HG03342 (cell line): Measurements from ENCODE around the gene CENPL.
A peak's percentile ranks its signal among the peaks of the same experiment; 100 is the strongest.
"Not testable (repeated sequence)": the region's sequence is repeated elsewhere in the genome, so short reads cannot be mapped to it uniquely, and the experiment has no call there.

Experiments
- ATAC-seq: cut with Tn5 transposase; IDR thresholded peaks from one replicate; pipeline ENCODE4 v1.9.1; 2021; ENCODE audit warnings: mild to moderate bottlenecking, moderate library complexity; ENCODE audit not compliant: unreplicated experiment

Gene CENPL

GRCh38 chr1:173859547-173859946 is 34.9 kb upstream of the CENPL start:
- ATAC-seq: not testable (repeated sequence)

DNA sequence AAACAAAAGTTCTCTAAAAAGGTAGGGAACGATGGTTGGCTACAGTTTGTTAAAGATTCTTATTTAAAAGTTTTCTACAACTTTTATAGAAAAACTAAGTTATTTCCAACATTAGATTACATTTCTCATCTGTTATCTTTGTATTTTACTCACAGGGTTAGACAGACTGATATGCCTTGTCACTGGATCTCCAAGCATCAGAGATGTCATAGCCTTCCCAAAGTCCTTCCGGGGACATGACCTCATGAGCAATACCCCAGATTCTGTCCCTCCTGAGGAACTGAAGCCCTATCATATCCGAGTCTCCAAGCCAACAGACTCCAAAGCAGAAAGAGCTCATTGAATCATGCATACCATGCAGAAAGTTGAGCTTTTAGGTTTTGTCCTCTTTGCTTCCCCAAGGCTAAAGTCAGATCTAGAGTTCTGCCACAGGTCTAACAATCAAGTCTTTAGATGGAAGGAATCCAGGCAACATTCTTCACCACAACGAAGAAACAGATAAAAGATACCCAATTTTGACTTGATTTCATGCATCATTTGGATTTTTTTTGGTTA is 32.8 kb upstream of the CENPL start:
- ATAC-seq: no peak

- ATAC-seq: no peak
Measured at GRCh38 chr1:173856903-173857302, 32.2 kb upstream of the CENPL start.

DNA sequence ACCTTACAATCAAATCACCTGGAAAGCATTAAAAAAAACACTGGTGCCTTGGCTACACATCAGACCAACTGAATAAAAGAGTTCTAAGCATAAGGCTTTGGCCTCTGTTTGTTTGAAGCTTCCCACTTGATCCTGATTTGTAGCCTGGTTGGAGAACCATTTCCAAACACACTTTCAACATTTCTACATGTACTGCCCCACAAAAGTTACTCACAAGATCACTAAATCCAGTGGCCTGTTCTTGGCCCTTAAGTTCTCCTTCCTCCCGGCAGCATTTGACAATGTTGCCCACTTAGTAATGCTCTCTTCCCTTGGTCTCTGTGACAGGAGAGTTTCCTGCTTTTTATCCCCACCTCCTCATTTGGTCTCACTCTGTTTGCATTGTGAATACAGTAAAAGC is 31.3 kb upstream of the CENPL start:
- no peak for ATAC-seq

DNA sequence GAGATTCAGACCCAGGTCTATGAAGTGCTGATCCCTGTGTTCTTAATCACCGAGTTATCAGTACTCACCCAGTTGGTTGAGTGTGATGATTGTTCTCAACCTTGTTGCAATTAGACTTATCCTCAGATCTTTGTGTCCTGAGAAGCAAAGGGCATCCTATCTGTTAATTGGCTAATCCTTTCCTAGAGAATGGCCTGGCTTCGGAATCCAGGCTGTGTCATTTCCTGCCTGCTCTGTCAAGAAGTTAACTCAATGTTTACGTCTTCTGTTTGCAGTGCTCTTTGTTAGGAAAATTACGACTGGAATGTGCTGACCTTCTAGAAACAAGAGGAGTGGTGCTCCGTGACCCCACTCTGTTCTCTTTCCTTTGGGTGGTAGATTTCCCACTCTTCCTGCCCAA is 28.4 kb upstream of the CENPL start:
- no peak for ATAC-seq

GRCh38 chr1:173852105-173852504 is 27.4 kb upstream of the CENPL start:
- no peak for ATAC-seq

DNA sequence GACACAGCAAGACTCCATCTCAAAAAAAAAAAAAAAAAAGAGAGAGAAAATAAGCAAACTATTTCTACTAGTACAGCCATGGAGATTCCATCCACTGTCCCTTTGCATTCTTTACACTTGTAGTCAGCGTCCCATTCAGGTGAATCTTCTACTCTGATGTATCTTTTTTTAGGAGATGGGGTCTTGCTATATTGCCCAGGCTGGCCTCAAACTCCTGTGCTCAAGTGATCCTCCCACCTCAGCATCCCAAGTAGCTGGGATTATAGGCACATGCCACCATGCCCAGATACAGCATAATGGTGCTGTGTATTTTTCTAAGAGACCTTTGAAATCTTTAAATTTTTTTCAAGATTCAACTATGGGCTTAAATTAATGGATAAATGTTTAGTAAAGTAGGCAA is 8.1 kb upstream of the CENPL start:
- ATAC-seq: no peak

DNA sequence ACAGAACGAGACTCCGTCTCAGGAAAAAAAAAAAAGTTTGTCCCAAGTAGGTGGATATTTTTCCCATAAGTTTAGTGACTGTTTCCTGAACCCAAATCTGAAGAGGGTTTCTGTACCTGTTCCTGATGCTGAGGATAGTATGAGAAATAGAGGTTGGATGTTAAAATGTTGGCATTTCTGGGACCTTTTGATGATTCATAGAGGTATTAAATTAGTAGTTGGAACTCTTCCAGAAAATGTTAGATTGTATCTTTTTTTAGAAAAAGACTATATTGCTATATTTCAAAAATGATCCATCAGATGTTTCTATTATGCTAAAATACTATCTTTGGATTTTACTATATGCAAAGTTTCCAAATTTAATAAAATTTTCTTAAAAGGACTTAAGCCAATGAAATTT is 2.9 kb upstream of the CENPL start:
- no peak for ATAC-seq

- ATAC-seq: peak; percentile 37
Measured at GRCh38 chr1:173823781-173824314, 835 bp downstream of the CENPL start.

DNA sequence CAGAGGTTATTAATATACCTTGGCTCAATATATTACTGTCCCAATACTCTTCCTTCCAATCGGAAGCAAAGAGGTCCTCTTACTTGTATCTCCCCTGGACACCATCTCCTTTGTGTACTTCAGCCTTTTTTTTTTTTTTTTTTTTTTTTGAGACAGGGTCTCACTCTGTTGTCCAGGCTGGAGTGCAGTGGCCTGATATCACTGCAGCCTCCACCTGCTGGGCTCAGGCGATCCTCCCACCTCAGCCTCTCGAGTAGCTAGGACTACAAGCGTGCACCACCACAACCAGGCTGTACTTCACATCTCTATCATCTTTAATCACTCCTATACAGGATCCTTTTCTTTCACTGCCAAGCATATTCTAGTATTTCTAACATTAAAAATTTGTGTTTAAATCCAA is 3.0 kb downstream of the CENPL start:
- ATAC-seq: no peak

DNA sequence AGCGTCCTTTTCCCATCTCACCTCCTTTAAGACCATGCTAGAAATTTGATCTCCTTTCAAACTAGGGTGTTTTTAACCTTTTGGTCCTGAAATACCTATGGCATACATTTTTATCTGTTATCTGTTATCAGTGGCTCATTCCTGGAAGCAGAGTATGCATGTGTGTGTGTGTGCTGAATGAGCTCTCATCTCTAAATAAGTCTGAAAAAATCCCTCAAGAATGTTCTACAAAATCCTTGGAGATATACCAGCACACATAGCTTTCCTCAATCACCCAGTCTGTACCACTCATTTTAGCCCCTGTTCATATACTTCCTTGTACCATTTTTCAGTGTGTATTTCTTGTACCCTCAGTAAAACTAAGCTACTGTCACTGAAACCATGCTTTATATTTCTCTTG is 6.2 kb downstream of the CENPL start:
- no peak for ATAC-seq

DNA sequence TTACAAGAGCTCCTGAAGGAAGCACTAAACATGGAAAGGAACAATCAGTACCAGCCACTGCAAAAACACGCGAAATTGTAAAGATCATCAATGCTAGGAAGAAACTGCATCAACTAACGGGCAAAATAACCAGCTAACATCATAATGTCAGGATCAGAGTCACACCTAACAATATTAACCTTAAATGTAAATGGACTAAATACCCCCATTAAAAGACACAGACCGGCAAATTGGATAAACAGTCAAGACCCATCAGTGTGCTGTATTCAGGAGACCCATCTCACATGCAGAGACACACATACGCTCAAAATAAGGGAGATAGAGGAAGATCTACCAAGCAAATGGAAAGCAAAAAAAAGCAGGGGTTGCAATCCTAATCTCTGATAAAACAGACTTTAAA is 11.0 kb downstream of the CENPL start:
- not testable (repeated sequence) for ATAC-seq

DNA sequence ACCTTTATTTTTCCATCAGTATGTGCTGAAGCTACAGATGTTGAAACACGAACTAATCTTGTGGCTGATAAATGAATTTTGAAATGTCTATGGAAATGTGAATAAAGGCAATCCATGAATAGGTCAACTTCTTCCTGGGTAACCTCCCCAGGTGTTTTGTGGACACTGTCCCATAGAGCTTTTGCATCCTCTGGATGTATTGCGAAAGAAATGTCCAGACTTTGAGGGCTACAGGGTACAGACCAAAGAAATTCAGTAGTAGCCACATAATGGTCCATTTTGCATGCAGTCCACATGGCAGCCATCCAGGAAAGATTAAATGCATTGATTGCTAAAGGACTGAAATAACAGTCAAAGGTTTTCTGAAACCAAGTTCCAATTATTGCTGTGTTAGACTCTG is 21.7 kb downstream of the CENPL start:
- ATAC-seq: no peak

DNA sequence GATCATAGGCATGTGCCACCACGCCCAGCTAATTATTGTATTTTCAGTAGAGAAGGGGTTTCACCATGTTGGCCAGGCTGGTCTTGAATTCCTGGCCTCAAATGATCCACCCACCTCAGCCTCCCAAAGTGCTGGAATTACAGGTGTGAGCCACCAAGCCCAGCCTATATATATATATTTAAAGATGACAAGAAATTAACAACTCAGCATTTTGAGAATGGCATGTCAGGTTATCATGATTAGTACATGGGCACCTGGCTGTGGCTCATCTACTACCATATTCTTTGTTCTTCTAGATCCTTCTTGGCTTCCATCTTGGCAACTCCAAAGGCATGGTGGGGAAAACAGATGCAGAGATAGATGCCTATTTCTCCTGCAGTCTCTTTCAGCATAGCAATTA is 24.7 kb downstream of the CENPL start:
- not testable (repeated sequence) for ATAC-seq

- ATAC-seq: no peak
Measured at GRCh38 chr1:173798078-173798477, 26.6 kb downstream of the CENPL start.

DNA sequence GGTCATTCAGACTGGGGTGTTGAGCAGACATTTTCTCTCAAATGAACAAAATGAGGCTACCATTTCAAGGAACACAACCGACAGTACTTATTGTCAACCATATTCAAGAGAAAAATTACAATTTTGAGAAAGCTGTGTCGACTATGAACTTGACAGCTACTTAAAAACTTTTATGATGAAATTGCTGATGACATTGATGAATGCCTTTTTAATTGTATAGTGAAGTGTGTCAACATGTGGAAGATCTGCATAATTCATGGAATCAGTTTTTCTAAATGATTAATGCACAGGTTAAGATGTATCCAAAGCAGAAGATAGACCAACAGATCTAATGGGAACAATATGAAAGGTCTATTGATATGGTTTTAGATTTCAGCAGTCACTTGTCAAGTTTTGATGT is 34.8 kb downstream of the CENPL start:
- no peak for ATAC-seq

DNA sequence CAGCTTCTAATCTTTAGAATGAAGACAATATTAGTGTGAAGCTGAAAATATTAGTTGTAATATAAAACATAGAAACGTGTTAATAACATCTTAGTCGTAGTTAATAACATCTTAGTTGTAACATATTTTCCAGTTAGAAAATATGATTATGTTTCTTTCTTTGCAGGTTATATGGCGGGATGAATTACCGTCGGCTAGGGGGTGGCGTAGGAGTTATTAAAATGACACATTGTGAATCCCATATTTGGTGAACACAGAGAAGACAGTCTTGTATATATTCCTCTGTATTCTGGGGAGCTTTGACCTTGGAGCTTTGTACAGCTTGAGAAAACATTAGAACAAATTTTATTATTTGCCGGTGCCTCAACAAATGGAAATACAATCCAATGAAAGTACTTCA is 39.7 kb downstream of the CENPL start:
- no peak for ATAC-seq

- ATAC-seq: no peak
Measured at GRCh38 chr1:173779936-173780335, 44.7 kb downstream of the CENPL start.

DNA sequence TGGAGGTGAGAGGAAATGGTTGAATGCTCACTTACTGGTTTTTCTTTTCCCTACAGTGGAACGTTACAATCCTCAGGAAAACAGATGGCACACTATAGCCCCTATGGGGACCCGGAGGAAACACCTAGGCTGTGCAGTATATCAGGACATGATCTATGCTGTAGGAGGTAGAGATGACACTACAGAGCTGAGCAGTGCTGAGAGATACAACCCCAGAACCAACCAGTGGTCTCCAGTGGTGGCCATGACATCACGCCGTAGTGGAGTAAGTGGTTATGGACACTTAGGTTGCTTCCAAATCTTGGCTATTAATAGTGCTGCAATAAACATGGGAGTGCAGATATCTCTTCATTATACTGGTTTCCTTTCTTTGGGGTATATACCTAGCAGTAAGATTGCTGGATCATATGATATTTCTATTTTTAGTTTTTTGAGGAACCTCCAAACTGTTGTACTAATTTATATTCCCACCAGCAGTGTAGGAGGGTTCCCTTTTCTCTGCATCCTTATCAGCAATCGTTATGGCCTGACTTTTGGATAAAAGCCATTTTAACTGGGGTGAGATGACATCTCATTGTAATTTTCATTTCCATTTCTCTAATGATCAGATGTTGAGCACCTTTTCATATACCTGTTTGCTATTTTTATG is 49.0 kb downstream of the CENPL start:
- ATAC-seq: no peak

- no peak for ATAC-seq
Measured at GRCh38 chr1:173771560-173771959, 53.1 kb downstream of the CENPL start.

DNA sequence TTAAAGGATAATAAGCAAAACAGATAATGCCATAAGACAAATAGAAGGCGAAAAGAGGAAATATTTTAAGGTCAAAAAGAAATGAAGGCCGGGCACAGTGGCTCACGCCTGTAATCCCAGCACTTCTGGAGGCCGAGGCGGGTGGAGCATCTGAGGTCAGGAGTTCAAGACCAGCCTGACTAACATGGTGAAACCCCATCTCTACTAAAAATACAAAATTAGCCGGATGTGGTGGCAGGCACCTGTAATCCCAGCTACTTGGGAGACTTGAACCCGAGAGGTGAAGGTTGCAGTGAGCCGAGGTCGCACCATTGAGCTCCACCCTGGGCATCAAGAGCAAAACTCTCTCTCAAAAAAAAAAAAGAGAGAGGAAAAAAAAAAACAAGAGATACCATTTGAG is 54.4 kb downstream of the CENPL start:
- ATAC-seq: not testable (repeated sequence)

DNA sequence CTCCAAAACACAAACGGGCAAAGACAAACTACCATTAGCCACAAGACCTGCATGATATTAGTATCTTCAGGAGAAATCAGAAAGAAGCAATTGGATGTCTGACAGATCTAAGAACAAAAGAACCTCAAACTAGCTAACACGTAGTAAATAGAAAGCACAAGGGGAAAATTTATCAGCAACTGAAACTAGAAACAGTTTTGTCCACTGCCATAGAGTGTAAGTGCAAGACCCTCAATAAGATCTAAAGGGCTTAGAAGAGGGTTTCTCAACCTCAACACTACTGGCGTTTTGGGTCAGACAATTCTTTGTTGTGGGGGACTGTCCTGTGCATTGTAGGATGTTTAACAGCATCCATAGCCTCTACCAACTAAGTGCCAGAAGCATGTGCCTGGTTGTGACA is 55.9 kb downstream of the CENPL start:
- ATAC-seq: no peak

GRCh38 chr1:173768206-173768605 is 56.5 kb downstream of the CENPL start:
- no peak for ATAC-seq
